Glomerular endothelial cell (primary cell): Measurements from ENCODE around the gene PCDHB6. TPM values are rescaled to one million over a fixed set of nuclear protein-coding genes. Genes with fewer than 3 reads are reported as not detected.
"Not testable (repeated sequence)": the region's sequence is repeated elsewhere in the genome, so short reads cannot be mapped to it uniquely, and the experiment has no call there.

Experiments used
- DNase-seq: peaks from one replicate; pipeline ENCODE4 v3.0.0-alpha.2; 2011; ENCODE audit warnings: low read depth, low spot score; ENCODE audit errors: extremely low read depth
- total RNA-seq: library from RNA; depleted of rRNA; stranded (reverse); fragments of >200 nt; gene quantifications from 2 replicates; pipeline ENCODE4 v1.2.3, GENCODE V29; 2015

Gene PCDHB6
- total RNA-seq, 1 donor from 2014 or later: 0.06 TPM

- not testable (repeated sequence) for DNase-seq
Measured at GRCh38 chr5:141201646-141202045, 51.8 kb downstream of the PCDHB6 start.

Other genes with a start within 250 kb of the PCDHB6 start
- 0.06 TPM in 1 of 2 replicates, not detected in the other for gene PCDHAC1, start 223.8 kb upstream of the PCDHB6 start, total RNA-seq
- gene PCDHAC2, start 183.6 kb upstream of the PCDHB6 start, total RNA-seq: not detected in 2 replicates
- not detected in 2 replicates for gene PCDHB1, start 98.7 kb upstream of the PCDHB6 start, total RNA-seq
- gene PCDHB2, start 55.4 kb upstream of the PCDHB6 start, total RNA-seq: 0.12 and 0.15 TPM in 2 replicates
- gene PCDHB3, start 49.6 kb upstream of the PCDHB6 start, total RNA-seq: 0.23 and 0.58 TPM in 2 replicates
- gene PCDHB4, start 28.2 kb upstream of the PCDHB6 start, total RNA-seq: 0.10 and 0.53 TPM in 2 replicates
- gene PCDHB5, start 14.9 kb upstream of the PCDHB6 start, total RNA-seq: 2.5 and 4.1 TPM in 2 replicates
- 1.6 and 2.4 TPM in 2 replicates for gene PCDHB7, start 22.6 kb downstream of the PCDHB6 start, total RNA-seq
- 0.34 and 0.88 TPM in 2 replicates for gene PCDHB8, start 27.7 kb downstream of the PCDHB6 start, total RNA-seq
- 0.05 and 1.1 TPM in 2 replicates for gene PCDHB16, start 32.3 kb downstream of the PCDHB6 start, total RNA-seq
- gene PCDHB9, start 37.1 kb downstream of the PCDHB6 start, total RNA-seq: 0.15 and 0.41 TPM in 2 replicates
- 1.1 and 1.3 TPM in 2 replicates for gene PCDHB10, start 42.3 kb downstream of the PCDHB6 start, total RNA-seq
- 0.58 and 1.5 TPM in 2 replicates for gene PCDHB11, start 49.6 kb downstream of the PCDHB6 start, total RNA-seq
- 0.19 and 0.58 TPM in 2 replicates for gene PCDHB12, start 58.7 kb downstream of the PCDHB6 start, total RNA-seq
- gene PCDHB13, start 63.9 kb downstream of the PCDHB6 start, total RNA-seq: 1.8 and 3.0 TPM in 2 replicates
- gene PCDHB14, start 73.3 kb downstream of the PCDHB6 start, total RNA-seq: 1.6 and 6.7 TPM in 2 replicates
- 0.97 and 1.7 TPM in 2 replicates for gene PCDHB15, start 95.3 kb downstream of the PCDHB6 start, total RNA-seq
- 0.76 TPM in 1 of 2 replicates, not detected in the other for gene SLC25A2, start 154.0 kb downstream of the PCDHB6 start, total RNA-seq
- 51.0 and 52.6 TPM in 2 replicates for gene TAF7, start 170.7 kb downstream of the PCDHB6 start, total RNA-seq
- 0.39 and 1.2 TPM in 2 replicates for gene PCDHGA1, start 180.5 kb downstream of the PCDHB6 start, total RNA-seq
- gene PCDHGA2, start 188.7 kb downstream of the PCDHB6 start, total RNA-seq: 2.6 and 4.1 TPM in 2 replicates
- gene PCDHGA3, start 193.8 kb downstream of the PCDHB6 start, total RNA-seq: 1.6 and 4.0 TPM in 2 replicates
- gene PCDHGB1, start 200.0 kb downstream of the PCDHB6 start, total RNA-seq: 0.82 and 2.3 TPM in 2 replicates
- gene PCDHGA4, start 205.0 kb downstream of the PCDHB6 start, total RNA-seq: 5.7 and 9.2 TPM in 2 replicates
- gene PCDHGB2, start 209.9 kb downstream of the PCDHB6 start, total RNA-seq: 3.8 and 4.7 TPM in 2 replicates
- gene PCDHGA5, start 214.1 kb downstream of the PCDHB6 start, total RNA-seq: 0.82 and 2.1 TPM in 2 replicates
- gene PCDHGB3, start 220.2 kb downstream of the PCDHB6 start, total RNA-seq: 2.6 and 5.5 TPM in 2 replicates
- 4.5 and 6.6 TPM in 2 replicates for gene PCDHGA6, start 223.8 kb downstream of the PCDHB6 start, total RNA-seq
- 3.6 and 5.3 TPM in 2 replicates for gene PCDHGA7, start 232.7 kb downstream of the PCDHB6 start, total RNA-seq
- gene PCDHGB4, start 237.6 kb downstream of the PCDHB6 start, total RNA-seq: 11.1 and 19.5 TPM in 2 replicates
- 0.92 and 2.3 TPM in 2 replicates for gene PCDHGA8, start 242.6 kb downstream of the PCDHB6 start, total RNA-seq
- gene PCDHGB5, start 247.9 kb downstream of the PCDHB6 start, total RNA-seq: 17.5 and 27.2 TPM in 2 replicates